HEK293 (cell line): ENCODE results near the gene TBC1D24.

Source experiments
- CTCF ChIA-PET: fragments of 350-600 bp; formaldehyde crosslinking; extraction: SDS; loops from one replicate; lab custom pipeline; 2021; ENCODE audit warnings: antibody characterized with exemption; lab: Yijun Ruan, JAX
- POLR2A ChIA-PET: fragments of 300-600 bp; formaldehyde crosslinking; extraction: SDS; loops from one replicate; lab custom pipeline; 2020; ENCODE audit warnings: antibody characterized with exemption, inconsistent platforms; lab: Yijun Ruan, JAX
- H3K27ac ChIP-seq: fragments of 200-500 bp; sonication (Bioruptor generic); 2 replicates; pipeline ENCODE4 v1.5.1; 2014; ENCODE audit warnings: low read depth, low read length, control low read depth, inconsistent platforms; ENCODE audit errors: extremely low read depth
- H3K36me3 ChIP-seq, 2 experiments: fragments of 200-500 bp in 1 of 2; sonication (Bioruptor generic) in 1 of 2; 1 replicate in 1 of 2; 2 replicates in 1 of 2; pipeline ENCODE4 v1.5.1; 2014 to 2017; ENCODE audit warnings: inconsistent platforms in 2 of 2, low read length in 2 of 2; ENCODE audit not compliant: control insufficient read depth in 2 of 2, insufficient read depth in 1 of 2
- H3K4me1 ChIP-seq: fragments of 200-500 bp; sonication (Bioruptor generic); 2 replicates; pipeline ENCODE4 v1.5.1; 2014; ENCODE audit warnings: mild to moderate bottlenecking, low read length, inconsistent platforms; ENCODE audit not compliant: control insufficient read depth, insufficient read depth
- H3K4me3 ChIP-seq: 2 replicates; pipeline ENCODE4 v1.5.1; 2011; ENCODE audit warnings: low read depth, mild to moderate bottlenecking, control low read depth, low read length, moderate library complexity
- H3K9me3 ChIP-seq: fragments of 200-500 bp; sonication (Bioruptor generic); 2 replicates; pipeline ENCODE4 v1.5.1; 2014; ENCODE audit warnings: low read depth, low read length, inconsistent platforms; ENCODE audit not compliant: control insufficient read depth, insufficient read depth
- GLI2 ChIP-seq: fragments of 450-650 bp; formaldehyde crosslinking; IDR thresholded peaks from 2 replicates; pipeline ENCODE4; 2017; ENCODE audit warnings: missing biosample characterization, missing genetic modification characterization, low read depth, borderline replicate concordance
- KLF16 ChIP-seq: fragments of 450-650 bp; formaldehyde crosslinking; IDR thresholded peaks from 2 replicates; pipeline ENCODE4 v1.5.1; 2017; ENCODE audit warnings: missing biosample characterization, missing genetic modification characterization
- MZF1 ChIP-seq: fragments of 450-650 bp; formaldehyde crosslinking; IDR thresholded peaks from 2 replicates; pipeline ENCODE4 v1.5.1; 2017; ENCODE audit warnings: missing biosample characterization, missing genetic modification characterization, borderline replicate concordance
- PRDM1 ChIP-seq: fragments of 450-650 bp; formaldehyde crosslinking; IDR thresholded peaks from 2 replicates; pipeline ENCODE4; 2016; ENCODE audit warnings: missing biosample characterization, missing genetic modification characterization
- SCRT2 ChIP-seq: fragments of 450-650 bp; formaldehyde crosslinking; IDR thresholded peaks from 2 replicates; pipeline ENCODE4 v1.5.1; 2016; ENCODE audit warnings: missing biosample characterization, missing genetic modification characterization
- ZBTB7A ChIP-seq: fragments of 450-650 bp; formaldehyde crosslinking; IDR thresholded peaks from 2 replicates; pipeline ENCODE4 v1.5.1; 2016; ENCODE audit warnings: low read depth, missing biosample characterization, missing genetic modification characterization
- ZFP41 ChIP-seq: fragments of 450-650 bp; formaldehyde crosslinking; IDR thresholded peaks from 2 replicates; pipeline ENCODE4 v1.5.1; 2016; ENCODE audit warnings: missing biosample characterization, missing genetic modification characterization, borderline replicate concordance
- ZIC2 ChIP-seq: fragments of 450-650 bp; formaldehyde crosslinking; IDR thresholded peaks from 2 replicates; pipeline ENCODE4 v1.5.1; 2016; ENCODE audit warnings: missing biosample characterization, missing genetic modification characterization
- ZNF114 ChIP-seq: fragments of 450-650 bp; formaldehyde crosslinking; IDR thresholded peaks from 2 replicates; pipeline ENCODE4 v1.5.0; 2017; ENCODE audit warnings: missing biosample characterization, missing genetic modification characterization
- ZNF16 ChIP-seq: fragments of 450-650 bp; formaldehyde crosslinking; IDR thresholded peaks from 2 replicates; pipeline ENCODE4 v1.5.1; 2016; ENCODE audit warnings: low read depth, missing biosample characterization, missing genetic modification characterization
- ZNF174 ChIP-seq: fragments of 450-650 bp; formaldehyde crosslinking; IDR thresholded peaks from 2 replicates; pipeline ENCODE4 v1.5.0; 2017; ENCODE audit warnings: missing biosample characterization, mild to moderate bottlenecking, missing genetic modification characterization
- ZNF239 ChIP-seq: fragments of 450-650 bp; formaldehyde crosslinking; IDR thresholded peaks from 2 replicates; pipeline ENCODE4 v1.5.1; 2016; ENCODE audit warnings: missing biosample characterization, missing genetic modification characterization
- ZNF37A ChIP-seq: fragments of 450-650 bp; IDR thresholded peaks from 2 replicates; pipeline ENCODE4 v1.5.1; 2018; ENCODE audit warnings: missing biosample characterization, missing genetic modification characterization
- ZNF404 ChIP-seq: fragments of 450-650 bp; formaldehyde crosslinking; IDR thresholded peaks from 2 replicates; pipeline ENCODE4 v1.5.1; 2017; ENCODE audit warnings: missing biosample characterization, missing genetic modification characterization
- ZNF530 ChIP-seq: fragments of 450-650 bp; formaldehyde crosslinking; IDR thresholded peaks from 2 replicates; pipeline ENCODE4 v1.5.1; 2016; ENCODE audit warnings: low read depth, missing biosample characterization, missing genetic modification characterization
- ZNF555 ChIP-seq: fragments of 450-650 bp; formaldehyde crosslinking; conservative IDR thresholded peaks from 2 replicates; pipeline ENCODE4 v1.5.1; 2017; ENCODE audit warnings: missing biosample characterization, mild to moderate bottlenecking, missing genetic modification characterization, inconsistent platforms
- ZNF560 ChIP-seq: fragments of 450-650 bp; formaldehyde crosslinking; IDR thresholded peaks from 2 replicates; pipeline ENCODE4 v1.5.1; 2017; ENCODE audit warnings: missing biosample characterization, missing genetic modification characterization, borderline replicate concordance
- ZNF571 ChIP-seq: fragments of 450-650 bp; formaldehyde crosslinking; IDR thresholded peaks from 2 replicates; pipeline ENCODE4 v1.5.0; 2017; ENCODE audit warnings: missing biosample characterization, missing genetic modification characterization
- ZNF76 ChIP-seq: fragments of 450-650 bp; formaldehyde crosslinking; IDR thresholded peaks from 2 replicates; pipeline ENCODE4; 2016; ENCODE audit warnings: low read depth, missing biosample characterization, missing genetic modification characterization, borderline replicate concordance
- TF ChIP-seq, protein P1 (sequence below): fragments of 450-650 bp; formaldehyde crosslinking; IDR thresholded peaks from 2 replicates; pipeline ENCODE4 v1.5.1; 2016; ENCODE audit warnings: missing biosample characterization, missing genetic modification characterization
- TF ChIP-seq, protein P2 (sequence below): fragments of 450-650 bp; IDR thresholded peaks from 2 replicates; pipeline ENCODE4 v1.5.1; 2018; ENCODE audit warnings: missing biosample characterization, mild to moderate bottlenecking, missing genetic modification characterization
- TF ChIP-seq, protein P3 (sequence below): fragments of 450-650 bp; formaldehyde crosslinking; IDR thresholded peaks from 2 replicates; pipeline ENCODE4 v1.5.1; 2016; ENCODE audit warnings: missing biosample characterization, missing genetic modification characterization
- TF ChIP-seq, protein P4 (sequence below): fragments of 450-650 bp; formaldehyde crosslinking; IDR thresholded peaks from 2 replicates; pipeline ENCODE4 v1.5.1; 2016; ENCODE audit warnings: missing biosample characterization, missing genetic modification characterization

Gene TBC1D24

DNA sequence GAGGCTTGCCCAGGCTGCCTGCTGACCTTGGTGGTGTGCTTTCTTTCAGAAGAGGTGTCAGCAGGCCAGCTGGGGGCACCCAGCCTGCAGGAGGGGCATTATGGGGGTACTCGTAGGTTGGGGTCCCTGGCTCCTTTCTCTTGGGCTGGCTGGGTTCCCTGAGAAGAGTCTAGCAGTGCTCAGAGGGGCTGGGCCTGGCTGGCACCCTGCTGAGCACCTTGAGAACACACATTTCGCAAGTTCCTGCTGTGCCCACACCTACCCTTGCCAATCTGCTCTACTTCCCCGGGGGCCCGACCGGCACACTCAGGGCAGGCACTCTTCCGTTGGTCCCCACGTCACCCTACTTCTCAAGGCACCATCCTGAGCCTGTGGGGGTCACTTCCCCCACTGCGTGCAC lies 51.2 kb downstream of the TBC1D24 start:
- POLR2A ChIA-PET = no interaction called here
- TF ChIP-seq ZFP41 (tag by site-specific recombination) = no peak
- 0 out of 2 replicates have a peak, but pooled peaks have one; percentile 37 for TF ChIP-seq ZIC2 (tag by site-specific recombination)
- TF ChIP-seq ZNF76 (tag by site-specific recombination) = no peak
- no peak for TF ChIP-seq ZNF37A (tag by site-specific recombination)
- TF ChIP-seq, all 188 proteins: peak for 1
- no peaks in the 10 kb centered on the region for H3K4me1 ChIP-seq
- no peak overlapping the region for H3K27ac ChIP-seq
- CTCF ChIA-PET = no interaction called here
- H3K4me3 ChIP-seq = no peak overlapping the region
- no peaks in the 10 kb centered on the region for H3K9me3 ChIP-seq
- H3K36me3 ChIP-seq = peaks cover 0 to 87% of the 10 kb centered on the region in 2 experiments; a peak in 2 of 3 replicates

DNA sequence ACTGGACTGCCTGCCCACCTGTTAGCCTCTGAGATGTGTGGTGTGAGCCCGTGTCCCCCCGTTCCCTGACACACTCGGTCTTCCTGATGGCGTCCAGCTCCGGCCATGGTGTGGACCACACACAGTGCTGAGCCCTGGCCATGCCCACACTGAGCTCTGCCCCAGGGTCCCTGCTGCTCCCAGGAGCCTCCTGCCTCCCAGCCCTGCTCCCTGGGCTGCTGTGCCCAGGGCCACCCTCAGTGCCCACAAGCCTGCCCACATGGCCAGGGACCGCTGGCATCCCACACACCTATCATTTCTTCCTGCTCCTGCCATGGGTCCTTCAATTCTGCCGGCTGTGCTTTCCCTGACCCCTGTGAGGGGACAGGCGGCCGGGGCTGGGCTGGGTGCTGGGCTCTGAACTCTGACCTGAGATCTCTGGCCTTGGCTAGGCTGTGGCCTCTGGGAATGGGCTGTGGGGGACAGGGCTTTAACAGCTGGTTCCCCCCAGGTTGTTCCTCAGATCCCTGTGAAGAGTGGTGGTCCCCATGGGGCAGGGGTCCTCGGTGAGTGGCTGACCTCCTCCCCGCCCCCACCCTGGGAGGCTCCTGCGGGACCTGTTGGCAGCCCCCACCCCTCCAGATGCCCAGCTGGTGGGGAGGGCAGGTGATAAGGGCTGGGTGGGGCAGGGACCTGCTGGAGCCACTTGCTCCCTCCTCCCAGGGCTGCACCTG lies 52.3 kb downstream of the TBC1D24 start:
- TF ChIP-seq SCRT2 (tag by site-specific recombination) = peak; percentile 32; the same call in 1 of the 2 replicates
- TF ChIP-seq, protein P1, sequence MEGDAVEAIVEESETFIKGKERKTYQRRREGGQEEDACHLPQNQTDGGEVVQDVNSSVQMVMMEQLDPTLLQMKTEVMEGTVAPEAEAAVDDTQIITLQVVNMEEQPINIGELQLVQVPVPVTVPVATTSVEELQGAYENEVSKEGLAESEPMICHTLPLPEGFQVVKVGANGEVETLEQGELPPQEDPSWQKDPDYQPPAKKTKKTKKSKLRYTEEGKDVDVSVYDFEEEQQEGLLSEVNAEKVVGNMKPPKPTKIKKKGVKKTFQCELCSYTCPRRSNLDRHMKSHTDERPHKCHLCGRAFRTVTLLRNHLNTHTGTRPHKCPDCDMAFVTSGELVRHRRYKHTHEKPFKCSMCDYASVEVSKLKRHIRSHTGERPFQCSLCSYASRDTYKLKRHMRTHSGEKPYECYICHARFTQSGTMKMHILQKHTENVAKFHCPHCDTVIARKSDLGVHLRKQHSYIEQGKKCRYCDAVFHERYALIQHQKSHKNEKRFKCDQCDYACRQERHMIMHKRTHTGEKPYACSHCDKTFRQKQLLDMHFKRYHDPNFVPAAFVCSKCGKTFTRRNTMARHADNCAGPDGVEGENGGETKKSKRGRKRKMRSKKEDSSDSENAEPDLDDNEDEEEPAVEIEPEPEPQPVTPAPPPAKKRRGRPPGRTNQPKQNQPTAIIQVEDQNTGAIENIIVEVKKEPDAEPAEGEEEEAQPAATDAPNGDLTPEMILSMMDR (tag by site-specific recombination) = no peak
- TF ChIP-seq, protein P2, sequence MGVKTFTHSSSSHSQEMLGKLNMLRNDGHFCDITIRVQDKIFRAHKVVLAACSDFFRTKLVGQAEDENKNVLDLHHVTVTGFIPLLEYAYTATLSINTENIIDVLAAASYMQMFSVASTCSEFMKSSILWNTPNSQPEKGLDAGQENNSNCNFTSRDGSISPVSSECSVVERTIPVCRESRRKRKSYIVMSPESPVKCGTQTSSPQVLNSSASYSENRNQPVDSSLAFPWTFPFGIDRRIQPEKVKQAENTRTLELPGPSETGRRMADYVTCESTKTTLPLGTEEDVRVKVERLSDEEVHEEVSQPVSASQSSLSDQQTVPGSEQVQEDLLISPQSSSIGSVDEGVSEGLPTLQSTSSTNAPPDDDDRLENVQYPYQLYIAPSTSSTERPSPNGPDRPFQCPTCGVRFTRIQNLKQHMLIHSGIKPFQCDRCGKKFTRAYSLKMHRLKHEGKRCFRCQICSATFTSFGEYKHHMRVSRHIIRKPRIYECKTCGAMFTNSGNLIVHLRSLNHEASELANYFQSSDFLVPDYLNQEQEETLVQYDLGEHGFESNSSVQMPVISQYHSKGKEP (tag by site-specific recombination) = no peak
- no peak for TF ChIP-seq ZBTB7A (tag by site-specific recombination)
- no peak for TF ChIP-seq ZNF114 (tag by site-specific recombination)
- TF ChIP-seq ZNF174 (tag by site-specific recombination) = no peak
- TF ChIP-seq, protein P3, sequence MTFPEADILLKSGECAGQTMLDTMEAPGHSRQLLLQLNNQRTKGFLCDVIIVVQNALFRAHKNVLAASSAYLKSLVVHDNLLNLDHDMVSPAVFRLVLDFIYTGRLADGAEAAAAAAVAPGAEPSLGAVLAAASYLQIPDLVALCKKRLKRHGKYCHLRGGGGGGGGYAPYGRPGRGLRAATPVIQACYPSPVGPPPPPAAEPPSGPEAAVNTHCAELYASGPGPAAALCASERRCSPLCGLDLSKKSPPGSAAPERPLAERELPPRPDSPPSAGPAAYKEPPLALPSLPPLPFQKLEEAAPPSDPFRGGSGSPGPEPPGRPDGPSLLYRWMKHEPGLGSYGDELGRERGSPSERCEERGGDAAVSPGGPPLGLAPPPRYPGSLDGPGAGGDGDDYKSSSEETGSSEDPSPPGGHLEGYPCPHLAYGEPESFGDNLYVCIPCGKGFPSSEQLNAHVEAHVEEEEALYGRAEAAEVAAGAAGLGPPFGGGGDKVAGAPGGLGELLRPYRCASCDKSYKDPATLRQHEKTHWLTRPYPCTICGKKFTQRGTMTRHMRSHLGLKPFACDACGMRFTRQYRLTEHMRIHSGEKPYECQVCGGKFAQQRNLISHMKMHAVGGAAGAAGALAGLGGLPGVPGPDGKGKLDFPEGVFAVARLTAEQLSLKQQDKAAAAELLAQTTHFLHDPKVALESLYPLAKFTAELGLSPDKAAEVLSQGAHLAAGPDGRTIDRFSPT (tag by site-specific recombination) = peak; percentile 66
- TF ChIP-seq ZNF16 = no peak
- no peak for TF ChIP-seq MZF1 (tag by site-specific recombination)
- no peak for TF ChIP-seq PRDM1 (tag by site-specific recombination)
- no peak for TF ChIP-seq KLF16 (tag by site-specific recombination)
- no peak for TF ChIP-seq ZNF560
- Histone ChIP-seq H3K9me3 (no peaks in the 10 kb centered on the region), H3K4me3 (no peak overlapping the region), H3K27ac (no peak overlapping the region), H3K4me1 (no peaks in the 10 kb centered on the region; the same call in 1 of the 2 replicates), H3K36me3 (peaks cover 0 to 81% of the 10 kb centered on the region in 2 experiments; a peak in 2 of 3 replicates)
- POLR2A ChIA-PET = no interaction called here
- CTCF ChIA-PET = no interaction called here

DNA sequence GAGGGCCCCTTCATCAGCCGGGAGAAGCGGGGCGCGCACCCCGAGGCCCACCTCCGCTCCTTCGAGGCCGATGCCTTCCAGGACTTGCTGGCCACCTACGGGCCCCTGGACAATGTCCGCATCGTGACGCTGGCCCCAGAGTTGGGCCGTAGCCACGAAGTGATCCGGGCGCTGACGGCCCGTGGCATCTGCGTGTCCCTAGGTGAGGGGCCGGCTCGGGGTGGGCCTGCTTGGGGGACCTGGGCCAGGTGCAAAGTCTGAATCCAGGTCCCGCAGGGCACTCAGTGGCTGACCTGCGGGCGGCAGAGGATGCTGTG lies 52.8 kb downstream of the TBC1D24 start:
- POLR2A ChIA-PET = no interaction called here
- TF ChIP-seq ZNF530 (no peak), ZNF16 (no peak), ZNF555 (tag by site-specific recombination) (no peak), GLI2 (tag by site-specific recombination) (no peak), ZNF239 (tag by site-specific recombination) (no peak), ZNF571 (tag by site-specific recombination) (no peak), ZNF404 (no peak)
- TF ChIP-seq, protein P4, sequence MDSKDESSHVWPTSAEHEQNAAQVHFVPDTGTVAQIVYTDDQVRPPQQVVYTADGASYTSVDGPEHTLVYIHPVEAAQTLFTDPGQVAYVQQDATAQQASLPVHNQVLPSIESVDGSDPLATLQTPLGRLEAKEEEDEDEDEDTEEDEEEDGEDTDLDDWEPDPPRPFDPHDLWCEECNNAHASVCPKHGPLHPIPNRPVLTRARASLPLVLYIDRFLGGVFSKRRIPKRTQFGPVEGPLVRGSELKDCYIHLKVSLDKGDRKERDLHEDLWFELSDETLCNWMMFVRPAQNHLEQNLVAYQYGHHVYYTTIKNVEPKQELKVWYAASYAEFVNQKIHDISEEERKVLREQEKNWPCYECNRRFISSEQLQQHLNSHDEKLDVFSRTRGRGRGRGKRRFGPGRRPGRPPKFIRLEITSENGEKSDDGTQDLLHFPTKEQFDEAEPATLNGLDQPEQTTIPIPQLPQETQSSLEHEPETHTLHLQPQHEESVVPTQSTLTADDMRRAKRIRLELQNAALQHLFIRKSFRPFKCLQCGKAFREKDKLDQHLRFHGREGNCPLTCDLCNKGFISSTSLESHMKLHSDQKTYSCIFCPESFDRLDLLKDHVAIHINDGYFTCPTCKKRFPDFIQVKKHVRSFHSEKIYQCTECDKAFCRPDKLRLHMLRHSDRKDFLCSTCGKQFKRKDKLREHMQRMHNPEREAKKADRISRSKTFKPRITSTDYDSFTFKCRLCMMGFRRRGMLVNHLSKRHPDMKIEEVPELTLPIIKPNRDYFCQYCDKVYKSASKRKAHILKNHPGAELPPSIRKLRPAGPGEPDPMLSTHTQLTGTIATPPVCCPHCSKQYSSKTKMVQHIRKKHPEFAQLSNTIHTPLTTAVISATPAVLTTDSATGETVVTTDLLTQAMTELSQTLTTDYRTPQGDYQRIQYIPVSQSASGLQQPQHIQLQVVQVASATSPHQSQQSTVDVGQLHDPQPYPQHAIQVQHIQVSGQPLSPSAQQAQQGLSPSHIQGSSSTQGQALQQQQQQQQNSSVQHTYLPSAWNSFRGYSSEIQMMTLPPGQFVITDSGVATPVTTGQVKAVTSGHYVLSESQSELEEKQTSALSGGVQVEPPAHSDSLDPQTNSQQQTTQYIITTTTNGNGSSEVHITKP (tag by site-specific recombination) = no peak

More for the DNA sequence above, 52.8 kb downstream of the TBC1D24 start:
- Histone ChIP-seq H3K27ac (no peak overlapping the region), H3K4me1 (peaks cover 3% of the 10 kb centered on the region; the same call in 1 of the 2 replicates), H3K36me3 (peaks cover 0 to 76% of the 10 kb centered on the region in 2 experiments; a peak in 2 of 3 replicates), H3K9me3 (no peaks in the 10 kb centered on the region), H3K4me3 (no peak overlapping the region)
- CTCF ChIA-PET = no interaction called here
